Lower leg skin (tissue), 4 donors: ENCODE results near the gene RNF113A. TPM values are rescaled to one million over a fixed set of nuclear protein-coding genes. Genes with fewer than 3 reads are reported as not detected.
"Not testable (repeated sequence)": the region's sequence is repeated elsewhere in the genome, so short reads cannot be mapped to it uniquely, and the experiment has no call there.

ENCODE experiments used
- DNase-seq, 2 donors: peaks; one replicate each; pipeline ENCODE4 v3.0.0-alpha.2; 2019; ENCODE audit warnings: low spot score in 2 of 2
- H3K4me3 ChIP-seq: fragments of 200-600 bp; sonication (generic); 2 replicates; pipeline ENCODE4 v1.5.1; 2017; ENCODE audit warnings: mild to moderate bottlenecking, low read depth; ENCODE audit not compliant: poor library complexity, severe bottlenecking
- POLR2A ChIP-seq, 2 donors: fragments of 450-650 bp; IDR thresholded peaks; one replicate each; pipeline ENCODE4 v1.6.1; 2016 to 2017; ENCODE audit warnings: antibody characterized with exemption in 2 of 2, mild to moderate bottlenecking in 1 of 2, moderate library complexity in 1 of 2
- WGBS, 2 donors: methylation state at CpG; one replicate each; pipeline ENCODE4 v1.1.5; 2018; 5-methylcytosine and 5-hydroxymethylcytosine counted together
- intact Hi-C: fragments of 100-400 bp; cut with DNase I; formaldehyde crosslinking; loops from one replicate; pipeline ENCODE4 v1.15.0; 2023; ENCODE audit warnings: low total_unique reads
- total RNA-seq, 4 donors: library from RNA; depleted of rRNA; stranded (reverse); fragments of >200 nt; gene quantifications; one replicate each; pipeline ENCODE4 v1.1.0, GENCODE V29; 2016
- TF ChIP-seq, protein P1 (sequence below), 3 donors: fragments of 450-650 bp; IDR thresholded peaks; one replicate each; pipeline ENCODE4 v1.5.1; 2016; ENCODE audit warnings: antibody characterized with exemption in 3 of 3, mild to moderate bottlenecking in 3 of 3, moderate library complexity in 2 of 3

RNF113A gene
- total RNA-seq, 4 donors from 2014 or later: 20.2 to 30.1 (median 23.2) TPM

DNA sequence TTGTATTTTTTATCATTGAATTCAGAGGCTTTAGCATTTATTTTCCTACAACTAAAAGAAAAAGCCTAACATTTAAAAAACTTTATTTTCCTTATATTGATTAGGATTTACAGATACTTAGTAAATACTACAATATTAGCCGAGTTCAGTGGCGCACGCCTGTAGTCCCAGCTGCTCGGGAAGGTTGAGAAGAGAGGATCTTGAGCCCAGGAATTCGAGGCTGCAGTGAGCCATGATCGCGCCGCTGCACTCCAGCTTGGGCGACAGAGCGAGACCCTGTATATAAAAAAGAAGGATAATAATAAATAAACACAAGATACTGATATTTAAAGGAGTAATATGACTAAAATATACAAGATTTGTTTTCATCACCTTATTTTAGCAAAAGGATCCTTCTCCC lies 18.1 kb downstream of the RNF113A start:
- no peak for TF ChIP-seq POLR2A (IDR thresholded peaks at IDR 0.05)
- 30 to 61% methylated on average over 10 of the region's 10 CpGs for WGBS, 2 donors
- no peak for DNase-seq

DNA sequence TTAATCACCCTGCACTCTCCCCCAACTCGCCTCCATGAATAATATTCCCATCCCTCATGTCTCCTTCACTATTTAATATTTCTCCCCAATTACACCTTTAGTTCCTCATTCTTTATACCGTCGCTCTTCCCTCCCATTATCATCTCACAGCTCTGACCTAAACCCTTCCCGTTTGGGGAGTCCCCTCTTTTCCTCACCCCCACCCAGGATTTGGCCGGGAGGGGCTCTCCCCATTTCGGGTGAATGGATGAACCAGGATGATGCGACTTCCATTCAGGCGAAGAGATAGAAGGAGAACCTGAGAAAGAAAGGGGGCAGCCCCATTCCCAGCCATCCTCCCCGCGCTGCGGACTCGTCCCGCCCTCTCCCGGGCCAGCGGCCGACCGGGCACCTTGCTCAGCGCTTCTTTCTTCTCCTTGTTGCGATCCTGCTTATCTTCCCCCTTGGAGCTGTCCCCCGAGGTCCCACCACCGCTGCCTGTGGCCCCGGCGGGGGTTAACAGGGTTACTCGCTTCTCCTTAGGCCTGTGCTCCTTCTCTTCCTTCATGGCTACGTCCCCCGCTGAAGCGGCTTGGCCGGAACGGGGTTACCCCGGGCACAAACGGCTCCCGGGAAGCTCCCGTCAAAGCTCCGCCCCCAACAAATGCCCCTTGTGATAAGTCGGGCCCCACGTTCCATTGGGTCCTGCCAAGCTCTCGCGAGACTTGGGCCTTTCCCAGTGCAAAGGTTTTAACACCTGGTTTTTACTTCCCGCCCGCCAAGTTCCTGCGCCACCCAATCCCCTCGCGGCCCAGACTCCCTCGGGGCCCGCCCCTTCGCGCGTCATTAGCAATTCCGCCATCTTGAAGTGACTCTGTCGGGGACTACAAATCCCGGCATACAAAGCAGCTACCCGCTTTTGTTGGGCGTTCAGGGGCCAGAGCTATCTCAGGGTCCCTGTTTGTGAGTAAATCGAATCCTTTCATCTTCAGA lies 18.9 kb downstream of the RNF113A start, which contains the start of gene UPF3B:
Gene UPF3B, minus strand, starts transcription at position 582 of the 972 bp plus-strand sequence. Its CDS starts 35 bp downstream, at position 547.
- WGBS, 2 donors: 1 to 36% methylated on average over 44 to 54 of the region's 54 CpGs
- TF ChIP-seq, protein P1, sequence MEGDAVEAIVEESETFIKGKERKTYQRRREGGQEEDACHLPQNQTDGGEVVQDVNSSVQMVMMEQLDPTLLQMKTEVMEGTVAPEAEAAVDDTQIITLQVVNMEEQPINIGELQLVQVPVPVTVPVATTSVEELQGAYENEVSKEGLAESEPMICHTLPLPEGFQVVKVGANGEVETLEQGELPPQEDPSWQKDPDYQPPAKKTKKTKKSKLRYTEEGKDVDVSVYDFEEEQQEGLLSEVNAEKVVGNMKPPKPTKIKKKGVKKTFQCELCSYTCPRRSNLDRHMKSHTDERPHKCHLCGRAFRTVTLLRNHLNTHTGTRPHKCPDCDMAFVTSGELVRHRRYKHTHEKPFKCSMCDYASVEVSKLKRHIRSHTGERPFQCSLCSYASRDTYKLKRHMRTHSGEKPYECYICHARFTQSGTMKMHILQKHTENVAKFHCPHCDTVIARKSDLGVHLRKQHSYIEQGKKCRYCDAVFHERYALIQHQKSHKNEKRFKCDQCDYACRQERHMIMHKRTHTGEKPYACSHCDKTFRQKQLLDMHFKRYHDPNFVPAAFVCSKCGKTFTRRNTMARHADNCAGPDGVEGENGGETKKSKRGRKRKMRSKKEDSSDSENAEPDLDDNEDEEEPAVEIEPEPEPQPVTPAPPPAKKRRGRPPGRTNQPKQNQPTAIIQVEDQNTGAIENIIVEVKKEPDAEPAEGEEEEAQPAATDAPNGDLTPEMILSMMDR (IDR thresholded peaks at IDR 0.05): no peak
- peak in 1 of 2 donors; percentile 51 for TF ChIP-seq POLR2A (IDR thresholded peaks at IDR 0.05)
- peak within 1 kb of the TSS; percentile 62 for H3K4me3 ChIP-seq
- intact Hi-C loops: no loop called here
- peak; percentile 96 to 99 for DNase-seq

More for the DNA sequence above, 18.1 kb downstream of the RNF113A start:
- no peak overlapping the region for H3K4me3 ChIP-seq
- intact Hi-C loops: no loop called here

DNA sequence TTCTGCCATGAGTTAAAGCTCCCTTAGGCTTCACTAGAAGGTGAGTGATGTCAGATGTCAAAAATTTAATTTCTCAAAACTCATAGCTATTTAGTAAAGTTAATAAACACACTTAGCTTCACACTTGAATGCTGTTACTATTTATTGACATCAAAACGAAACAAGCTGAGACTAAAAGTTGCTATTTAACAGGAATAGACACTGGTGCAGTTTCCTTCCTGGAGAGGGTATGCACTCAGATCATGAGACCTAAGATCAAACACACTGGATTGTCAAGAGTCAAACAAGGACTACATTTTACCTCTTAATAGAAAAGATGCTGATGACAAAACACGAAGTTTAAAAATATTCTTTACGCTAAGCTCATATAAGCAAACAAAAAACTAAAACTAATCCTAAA lies 37.6 kb downstream of the RNF113A start:
- TF ChIP-seq, protein P1 (IDR thresholded peaks at IDR 0.05): no peak
- TF ChIP-seq POLR2A (IDR thresholded peaks at IDR 0.05): no peak
- intact Hi-C loops: no loop called here
- DNase-seq: no peak
- H3K4me3 ChIP-seq: no peak overlapping the region
- WGBS, 2 donors: 75 to 84% methylated on average over 3 of the region's 3 CpGs

DNA sequence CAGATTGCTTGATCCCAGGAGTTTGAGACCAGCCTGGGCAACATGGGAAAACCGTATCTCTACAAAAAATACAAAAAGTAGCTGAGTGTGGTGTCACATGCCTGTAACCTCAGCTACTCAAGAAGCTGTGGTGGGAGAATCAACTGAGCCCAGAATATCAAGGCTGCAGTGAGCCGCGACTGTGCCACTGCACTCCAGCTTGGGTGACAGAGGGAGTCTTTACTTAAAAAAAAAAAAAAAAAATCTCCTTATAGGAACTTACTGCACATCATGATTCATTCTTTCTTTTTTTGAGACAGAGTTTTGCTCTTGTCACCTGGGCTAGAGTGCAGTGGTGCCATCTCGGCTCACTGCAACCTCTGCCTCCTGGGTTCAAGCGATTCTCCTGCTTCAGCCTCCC lies 43.1 kb downstream of the RNF113A start:
- TF ChIP-seq POLR2A (IDR thresholded peaks at IDR 0.05): no peak
- TF ChIP-seq, protein P1 (IDR thresholded peaks at IDR 0.05): no peak
- intact Hi-C loops: no loop called here
- DNase-seq: no peak
- H3K4me3 ChIP-seq: no peak overlapping the region
- 89 to 93% methylated on average over 5 of the region's 5 CpGs for WGBS, 2 donors

DNA sequence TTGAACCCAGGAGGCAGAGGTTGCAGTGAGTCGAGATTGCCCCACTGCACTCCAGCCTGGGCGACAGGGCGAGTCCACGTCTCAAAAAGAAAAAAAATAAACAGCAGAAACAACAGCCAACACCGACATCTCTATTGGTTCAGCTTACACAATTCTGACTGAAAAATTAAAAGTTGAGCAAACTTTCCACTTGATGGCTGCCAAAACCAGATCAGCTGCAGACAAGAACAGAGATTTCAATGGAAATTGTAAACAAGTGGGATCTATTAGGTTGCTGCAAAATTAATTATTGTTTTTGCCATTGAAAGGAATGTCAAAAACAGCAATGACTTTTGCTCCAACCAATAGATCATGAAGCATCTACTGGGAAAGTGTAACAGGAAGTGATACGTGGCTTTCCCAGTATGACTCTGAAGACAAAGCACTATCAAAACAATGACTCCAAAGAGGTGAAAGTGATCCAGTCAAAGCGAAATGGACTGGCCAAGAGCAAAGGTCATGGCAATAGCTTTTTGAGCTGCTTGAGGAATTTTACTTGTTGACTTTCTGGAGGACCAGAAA lies 45.1 kb downstream of the RNF113A start:
- H3K4me3 ChIP-seq: no peak overlapping the region
- intact Hi-C loops: no loop called here
- no peak for TF ChIP-seq POLR2A (IDR thresholded peaks at IDR 0.05)
- TF ChIP-seq, protein P1 (IDR thresholded peaks at IDR 0.05): no peak
- peak in 1 of 2 donors; percentile 20 for DNase-seq
- WGBS, 2 donors: 63 to 64% methylated on average over 7 of the region's 7 CpGs

DNA sequence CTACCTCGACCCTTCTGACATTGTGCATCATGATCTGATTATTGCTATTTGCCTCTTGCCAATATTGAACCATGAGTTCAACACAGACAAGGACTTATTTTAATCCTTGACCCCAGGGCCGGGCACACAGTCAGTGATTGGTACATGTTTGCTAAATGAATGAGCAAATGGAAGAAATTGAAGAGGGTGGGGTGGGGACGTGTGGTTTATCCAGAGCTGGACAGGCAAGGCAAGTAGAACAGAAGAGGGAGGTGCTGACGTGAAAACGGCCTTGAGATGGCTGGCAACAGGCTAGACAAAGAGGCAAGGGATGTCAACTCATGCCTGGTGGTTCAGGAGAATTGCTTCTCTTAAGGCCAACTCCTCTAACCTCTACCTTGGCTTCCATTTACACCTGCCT lies 47.3 kb downstream of the RNF113A start:
- WGBS, 2 donors: 72 to 93% methylated on average over 2 to 3 of the region's 5 CpGs
- H3K4me3 ChIP-seq, intact Hi-C loops, DNase-seq: not testable (repeated sequence)

DNA sequence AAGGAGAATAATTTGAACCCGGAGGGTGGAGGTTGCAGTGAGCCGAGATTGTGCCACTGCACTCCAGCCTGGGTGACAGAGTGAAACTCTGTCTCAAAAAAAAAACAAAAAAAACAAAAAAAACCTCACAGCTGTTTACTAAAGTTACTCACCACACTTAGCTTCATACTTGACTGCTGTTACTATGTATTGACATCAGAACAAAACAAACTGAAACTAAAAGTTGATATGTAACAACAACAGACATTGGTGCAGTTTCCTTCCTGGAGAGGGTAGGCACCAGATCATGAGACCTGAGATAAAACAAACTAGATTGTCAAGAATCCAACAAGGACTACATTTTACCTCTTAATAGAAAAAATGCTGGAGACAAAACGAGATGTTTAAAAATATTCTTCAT lies 49.8 kb downstream of the RNF113A start:
- 63 to 78% methylated on average over 3 of the region's 3 CpGs for WGBS, 2 donors
- intact Hi-C loops, H3K4me3 ChIP-seq, DNase-seq: not testable (repeated sequence)
